Measurements from ENCODE around the gene SPHK2.
"Not testable (repeated sequence)": the region's sequence is repeated elsewhere in the genome, so short reads cannot be mapped to it uniquely, and the experiment has no call there.

SPHK2 gene

GRCh38 chr19:48575931-48576622 is 43.2 kb upstream of the SPHK2 start:
- H3K9me3 ChIP-seq (ENCODE audit: severe bottlenecking): no peaks in the 10 kb centered on the region
- no peak for DNase-seq (ENCODE audit: low spot score)
- TF ChIP-seq, protein P1, sequence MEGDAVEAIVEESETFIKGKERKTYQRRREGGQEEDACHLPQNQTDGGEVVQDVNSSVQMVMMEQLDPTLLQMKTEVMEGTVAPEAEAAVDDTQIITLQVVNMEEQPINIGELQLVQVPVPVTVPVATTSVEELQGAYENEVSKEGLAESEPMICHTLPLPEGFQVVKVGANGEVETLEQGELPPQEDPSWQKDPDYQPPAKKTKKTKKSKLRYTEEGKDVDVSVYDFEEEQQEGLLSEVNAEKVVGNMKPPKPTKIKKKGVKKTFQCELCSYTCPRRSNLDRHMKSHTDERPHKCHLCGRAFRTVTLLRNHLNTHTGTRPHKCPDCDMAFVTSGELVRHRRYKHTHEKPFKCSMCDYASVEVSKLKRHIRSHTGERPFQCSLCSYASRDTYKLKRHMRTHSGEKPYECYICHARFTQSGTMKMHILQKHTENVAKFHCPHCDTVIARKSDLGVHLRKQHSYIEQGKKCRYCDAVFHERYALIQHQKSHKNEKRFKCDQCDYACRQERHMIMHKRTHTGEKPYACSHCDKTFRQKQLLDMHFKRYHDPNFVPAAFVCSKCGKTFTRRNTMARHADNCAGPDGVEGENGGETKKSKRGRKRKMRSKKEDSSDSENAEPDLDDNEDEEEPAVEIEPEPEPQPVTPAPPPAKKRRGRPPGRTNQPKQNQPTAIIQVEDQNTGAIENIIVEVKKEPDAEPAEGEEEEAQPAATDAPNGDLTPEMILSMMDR (IDR thresholded peaks at IDR 0.05; ENCODE audit: poor library complexity, severe bottlenecking): no peak
- H3K27me3 ChIP-seq (ENCODE audit: insufficient read depth, poor library complexity, severe bottlenecking): no peaks in the 10 kb centered on the region
- no peaks in the 10 kb centered on the region for H3K36me3 ChIP-seq (ENCODE audit: low read depth)
- no peak overlapping the region for H3K4me3 ChIP-seq (ENCODE audit: severe bottlenecking)
- ATAC-seq (ENCODE audit: low read depth): no peak
- H3K4me1 ChIP-seq (ENCODE audit: insufficient read depth, poor library complexity, severe bottlenecking): no peaks in the 10 kb centered on the region
- no peak overlapping the region for H3K27ac ChIP-seq (ENCODE audit: poor library complexity, severe bottlenecking)

GRCh38 chr19:48577908-48578307 is 41.4 kb upstream of the SPHK2 start:
- H3K9me3 ChIP-seq (ENCODE audit: severe bottlenecking); H3K27me3 ChIP-seq (ENCODE audit: insufficient read depth, poor library complexity, severe bottlenecking); H3K27ac ChIP-seq (ENCODE audit: poor library complexity, severe bottlenecking); DNase-seq (ENCODE audit: low spot score); H3K36me3 ChIP-seq (ENCODE audit: low read depth); ATAC-seq (ENCODE audit: low read depth); H3K4me1 ChIP-seq (ENCODE audit: insufficient read depth, poor library complexity, severe bottlenecking); H3K4me3 ChIP-seq (ENCODE audit: severe bottlenecking): not testable (repeated sequence)

- no peaks in the 10 kb centered on the region for H3K27me3 ChIP-seq (ENCODE audit: insufficient read depth, poor library complexity, severe bottlenecking)
- no peak overlapping the region for H3K4me3 ChIP-seq (ENCODE audit: severe bottlenecking)
- H3K27ac ChIP-seq (ENCODE audit: poor library complexity, severe bottlenecking): no peak overlapping the region
- no peaks in the 10 kb centered on the region for H3K36me3 ChIP-seq (ENCODE audit: low read depth)
- TF ChIP-seq, protein P1 (IDR thresholded peaks at IDR 0.05; ENCODE audit: poor library complexity, severe bottlenecking): no peak
- H3K9me3 ChIP-seq (ENCODE audit: severe bottlenecking): no peaks in the 10 kb centered on the region
- DNase-seq (ENCODE audit: low spot score): no peak
- no peaks in the 10 kb centered on the region for H3K4me1 ChIP-seq (ENCODE audit: insufficient read depth, poor library complexity, severe bottlenecking)
- no peak for ATAC-seq (ENCODE audit: low read depth)
Observed at GRCh38 chr19:48578891-48579290, 40.4 kb upstream of the SPHK2 start.

GRCh38 chr19:48582168-48582567 is 37.1 kb upstream of the SPHK2 start:
- TF ChIP-seq, protein P1 (IDR thresholded peaks at IDR 0.05; ENCODE audit: poor library complexity, severe bottlenecking): no peak
- ATAC-seq (ENCODE audit: low read depth) (no peak), DNase-seq (ENCODE audit: low spot score) (no peak)
- H3K27me3 ChIP-seq (ENCODE audit: insufficient read depth, poor library complexity, severe bottlenecking): no peaks in the 10 kb centered on the region
- no peak overlapping the region for H3K27ac ChIP-seq (ENCODE audit: poor library complexity, severe bottlenecking)
- no peaks in the 10 kb centered on the region for H3K36me3 ChIP-seq (ENCODE audit: low read depth)
- H3K4me3 ChIP-seq (ENCODE audit: severe bottlenecking): no peak overlapping the region
- peaks cover 2% of the 10 kb centered on the region for H3K4me1 ChIP-seq (ENCODE audit: insufficient read depth, poor library complexity, severe bottlenecking)
- H3K9me3 ChIP-seq (ENCODE audit: severe bottlenecking): no peaks in the 10 kb centered on the region

- no peaks in the 10 kb centered on the region for H3K36me3 ChIP-seq (ENCODE audit: low read depth)
- no peak overlapping the region for H3K4me3 ChIP-seq (ENCODE audit: severe bottlenecking)
- no peaks in the 10 kb centered on the region for H3K9me3 ChIP-seq (ENCODE audit: severe bottlenecking)
- H3K27me3 ChIP-seq (ENCODE audit: insufficient read depth, poor library complexity, severe bottlenecking): no peaks in the 10 kb centered on the region
- ATAC-seq (ENCODE audit: low read depth) (no peak), DNase-seq (ENCODE audit: low spot score) (no peak)
- TF ChIP-seq, protein P1 (IDR thresholded peaks at IDR 0.05; ENCODE audit: poor library complexity, severe bottlenecking): no peak
- peaks cover 9% of the 10 kb centered on the region for H3K4me1 ChIP-seq (ENCODE audit: insufficient read depth, poor library complexity, severe bottlenecking)
- no peak overlapping the region for H3K27ac ChIP-seq (ENCODE audit: poor library complexity, severe bottlenecking)
Observed at GRCh38 chr19:48587387-48587786, 31.9 kb upstream of the SPHK2 start.
